NCI-H1417 (cell line): ENCODE results near the gene GRB2.
"Not testable (repeated sequence)": the region's sequence is repeated elsewhere in the genome, so short reads cannot be mapped to it uniquely, and the experiment has no call there.

Source experiments
- DNase-seq, 3 experiments: peaks; one replicate each; lab custom pipeline; 2025; lab: John Stamatoyannopoulos, UW

Gene GRB2

GRCh38 chr17:75405365-75406221 lies at the start of gene GRB2:
TSS of gene GRB2 (minus strand) at chr17:75405678. CDS start at chr17:75393628, 12,050 bp downstream.
- DNase-seq = peak; percentile 95 to 97 (median 96)

- DNase-seq = not testable (repeated sequence)
Measured at GRCh38 chr17:75454672-75455071, 49.2 kb upstream of the GRB2 start.

GRCh38 chr17:75454193-75454592 lies 48.7 kb upstream of the GRB2 start:
- peak in 1 of 3 experiments; percentile 9 for DNase-seq

GRCh38 chr17:75450270-75450669 lies 44.8 kb upstream of the GRB2 start:
- DNase-seq = no peak

- DNase-seq = no peak
Measured at GRCh38 chr17:75447951-75448856, 42.7 kb upstream of the GRB2 start.

GRCh38 chr17:75445896-75446295 lies 40.4 kb upstream of the GRB2 start:
- DNase-seq = not testable (repeated sequence)

- DNase-seq = no peak
Measured at GRCh38 chr17:75445296-75445695, 39.8 kb upstream of the GRB2 start.

GRCh38 chr17:75442168-75443103 lies 37.0 kb upstream of the GRB2 start:
- DNase-seq = no peak

- DNase-seq = no peak
Measured at GRCh38 chr17:75440738-75441448, 35.4 kb upstream of the GRB2 start.

- no peak for DNase-seq
Measured at GRCh38 chr17:75439287-75439686, 33.8 kb upstream of the GRB2 start.

GRCh38 chr17:75437404-75437803 lies 31.9 kb upstream of the GRB2 start:
- DNase-seq = not testable (repeated sequence)

- DNase-seq = not testable (repeated sequence)
Measured at GRCh38 chr17:75434433-75434832, 29.0 kb upstream of the GRB2 start.

- DNase-seq = peak in 1 of 3 experiments; percentile 46
Measured at GRCh38 chr17:75433218-75433783, 27.8 kb upstream of the GRB2 start.

- no peak for DNase-seq
Measured at GRCh38 chr17:75430159-75430974, 24.9 kb upstream of the GRB2 start.

- no peak for DNase-seq
Measured at GRCh38 chr17:75428543-75429469, 23.3 kb upstream of the GRB2 start.

GRCh38 chr17:75418531-75418930 lies 13.1 kb upstream of the GRB2 start:
- DNase-seq = no peak

GRCh38 chr17:75417054-75417580 lies 11.6 kb upstream of the GRB2 start:
- DNase-seq = no peak

- DNase-seq = no peak
Measured at GRCh38 chr17:75416006-75416405, 10.5 kb upstream of the GRB2 start.
